T47D (cell line): ENCODE data around the gene PRR5L.

ENCODE experiments used
- DNase-seq, 2 experiments: peaks; one replicate each; pipeline versions ENCODE4 v3.0.0 to v3.0.0-alpha.2; 2011 to 2012; ENCODE audit warnings: low read depth in 1 of 2, low spot score in 1 of 2
- JUND ChIP-seq: IDR thresholded peaks from 2 replicates; pipeline ENCODE4 v1.6.1; 2012; ENCODE audit warnings: low read depth
- in situ Hi-C: cut with HindIII; loops from 2 replicates; pipeline ENCODE4 v1.10.0; 2016; ENCODE audit warnings: low sequenced_read_pairs, low pct_unique_long_range_greater_than_20kb

The PRR5L gene

DNA sequence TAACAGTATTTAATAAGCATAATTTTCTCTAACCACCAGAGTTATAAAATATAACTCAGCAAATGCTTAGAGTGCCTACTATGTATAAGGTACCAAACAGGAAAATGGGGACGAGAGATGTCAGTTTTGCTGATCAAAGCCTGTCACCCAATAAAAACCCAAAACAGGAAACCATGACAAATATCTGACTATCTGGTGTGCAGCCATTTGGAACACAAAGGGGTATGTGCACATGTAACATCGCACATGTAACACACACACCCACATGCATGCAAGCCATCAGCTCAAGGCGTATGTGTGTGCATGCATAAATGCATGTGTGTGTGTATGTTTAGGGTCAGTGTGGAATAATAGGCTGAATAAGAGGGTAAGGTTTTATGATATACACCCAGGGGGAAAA, 64.2 kb downstream of the PRR5L start:
- TF ChIP-seq JUND = no peak

GRCh38 chr11:36360826-36361415, 64.8 kb downstream of the PRR5L start:
- DNase-seq = no peak
- in situ Hi-C loops = no loop called here
- TF ChIP-seq JUND = no peak

More for the DNA sequence above, 64.2 kb downstream of the PRR5L start:
- no peak for DNase-seq
- in situ Hi-C loops = no loop called here

DNA sequence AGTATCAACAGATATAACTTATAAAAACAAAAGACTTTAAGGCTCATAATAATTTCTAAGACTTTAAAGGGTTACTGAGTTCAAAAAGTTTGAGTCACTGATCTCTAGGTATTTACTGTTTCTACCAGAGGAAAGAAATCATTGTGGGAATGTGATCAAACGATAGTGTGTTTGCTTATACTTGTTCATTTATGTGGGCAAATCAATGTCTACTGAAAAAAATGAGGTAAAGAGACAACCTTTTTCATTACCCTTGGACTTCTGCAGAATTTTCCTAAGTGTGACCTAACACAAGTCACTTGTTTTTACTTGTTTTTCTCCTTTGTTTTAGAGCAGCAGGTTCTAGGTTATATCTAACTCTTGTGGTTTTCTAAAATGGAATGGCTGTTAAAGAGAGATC, 65.4 kb downstream of the PRR5L start:
- TF ChIP-seq JUND = no peak
- in situ Hi-C loops = no loop called here
- DNase-seq = no peak

DNA sequence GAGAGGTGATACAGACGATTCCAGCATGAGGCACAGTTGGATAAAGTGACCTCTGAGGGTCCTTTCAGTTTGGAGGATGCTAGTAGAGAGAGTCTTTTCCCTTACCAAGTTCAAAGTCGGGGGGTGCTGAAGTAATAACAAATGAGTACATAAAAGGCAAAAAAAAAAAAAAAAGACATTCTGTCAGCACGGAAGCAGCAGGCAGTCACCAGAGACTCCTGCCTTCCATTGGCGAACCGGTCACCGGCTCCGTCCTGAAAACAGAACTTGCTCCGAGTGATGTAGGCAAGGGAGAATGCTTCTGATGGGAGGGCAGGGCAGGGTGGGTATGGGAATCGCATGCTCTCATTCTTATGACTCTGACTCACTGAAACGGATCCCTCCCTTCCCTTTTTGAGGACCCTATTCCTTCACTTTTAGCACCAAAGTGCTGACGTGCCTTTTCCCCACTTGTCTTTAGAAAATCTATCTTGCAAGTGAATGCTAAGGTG, 65.9 kb downstream of the PRR5L start:
- DNase-seq = no peak
- in situ Hi-C loops = no loop called here
- no peak for TF ChIP-seq JUND

DNA sequence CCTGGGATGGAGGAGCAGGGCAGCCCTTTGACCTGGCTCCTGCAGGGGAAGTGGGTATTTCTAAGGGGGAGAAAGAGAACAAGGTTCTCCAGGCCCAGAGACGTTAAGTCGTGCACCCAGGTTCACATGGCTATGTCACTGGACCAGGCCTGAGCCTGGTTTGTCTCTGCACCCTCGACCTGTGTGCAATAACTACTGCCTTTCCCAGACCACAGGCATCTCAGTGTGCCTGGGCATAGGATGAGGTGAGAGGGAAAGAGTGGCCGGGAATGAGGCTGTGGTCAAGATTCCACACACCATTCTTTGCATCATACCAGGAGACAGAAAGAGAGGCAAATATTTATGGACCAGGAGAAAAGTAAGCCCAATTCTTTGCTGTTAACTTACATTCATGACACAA, 66.8 kb downstream of the PRR5L start:
- no peak for TF ChIP-seq JUND
- in situ Hi-C loops = no loop called here
- no peak for DNase-seq

- in situ Hi-C loops = no loop called here
- no peak for TF ChIP-seq JUND
- DNase-seq = no peak
These were observed 67.5 kb downstream of the PRR5L start for GRCh38 chr11:36363361-36364268.

DNA sequence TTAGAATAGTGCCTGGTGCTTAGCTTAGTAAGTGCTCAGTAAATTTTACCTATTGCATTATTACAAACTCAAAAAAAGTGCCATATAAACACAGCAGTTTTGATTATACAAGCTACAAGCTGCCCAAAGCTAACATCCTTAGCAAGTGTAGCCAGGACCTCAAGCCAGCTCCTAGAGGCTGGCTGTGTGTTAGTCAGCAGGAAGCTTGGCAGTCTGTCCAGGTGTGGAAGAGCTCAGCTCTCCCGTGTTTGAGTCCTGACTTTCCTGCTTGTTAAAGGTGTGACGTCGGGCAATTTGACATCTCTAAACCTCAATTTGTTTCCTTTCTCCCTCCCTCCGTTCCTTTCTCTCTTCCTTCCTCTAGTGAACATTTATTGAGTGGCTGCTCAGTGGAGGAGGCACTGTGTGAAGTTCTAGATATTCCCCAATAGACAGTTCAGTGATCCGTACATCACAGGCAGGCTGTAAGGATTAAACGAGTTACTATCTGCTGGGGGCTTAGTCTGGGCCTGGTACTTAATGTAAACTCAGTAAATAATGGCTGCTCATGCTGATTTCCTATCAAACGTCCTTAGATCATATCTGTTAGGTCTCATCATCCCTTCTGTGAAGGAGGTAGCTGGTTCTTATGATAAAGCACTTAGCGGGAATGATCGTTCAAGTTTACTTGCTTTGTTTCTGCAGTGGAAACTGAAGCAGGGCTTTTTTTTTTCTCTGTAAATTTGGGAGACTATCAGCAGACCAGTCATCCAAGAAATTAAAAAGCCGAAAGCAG, 68.7 kb downstream of the PRR5L start:
- in situ Hi-C loops = no loop called here
- TF ChIP-seq JUND = no peak

DNA sequence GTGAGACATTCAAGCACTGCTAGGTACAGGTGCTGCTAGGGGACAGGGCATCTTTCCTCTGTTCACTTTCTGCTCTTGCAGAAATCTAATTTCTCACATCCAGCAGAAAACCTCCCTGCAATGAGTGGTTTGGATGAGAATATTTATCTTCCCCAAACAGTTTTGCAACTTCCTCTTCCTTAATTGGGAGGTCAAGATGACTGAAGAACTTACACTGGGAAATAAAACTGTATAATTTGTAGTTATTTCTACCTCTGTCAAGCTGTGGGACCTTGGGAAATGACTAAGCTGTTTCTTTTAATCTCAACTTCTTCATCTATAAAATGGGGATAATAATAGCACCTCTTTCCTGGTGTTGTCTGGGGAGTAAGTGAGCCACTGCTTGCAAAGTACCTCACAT, 69.8 kb downstream of the PRR5L start:
- no peak for DNase-seq
- in situ Hi-C loops = no loop called here

More for the DNA sequence above, 68.7 kb downstream of the PRR5L start:
- DNase-seq = peak in 1 of 2 experiments; percentile 19

GRCh38 chr11:36367806-36368680, 72.0 kb downstream of the PRR5L start:
- DNase-seq = no peak
- TF ChIP-seq JUND = no peak
- in situ Hi-C loops = no loop called here

More for the DNA sequence above, 69.8 kb downstream of the PRR5L start:
- TF ChIP-seq JUND = no peak

DNA sequence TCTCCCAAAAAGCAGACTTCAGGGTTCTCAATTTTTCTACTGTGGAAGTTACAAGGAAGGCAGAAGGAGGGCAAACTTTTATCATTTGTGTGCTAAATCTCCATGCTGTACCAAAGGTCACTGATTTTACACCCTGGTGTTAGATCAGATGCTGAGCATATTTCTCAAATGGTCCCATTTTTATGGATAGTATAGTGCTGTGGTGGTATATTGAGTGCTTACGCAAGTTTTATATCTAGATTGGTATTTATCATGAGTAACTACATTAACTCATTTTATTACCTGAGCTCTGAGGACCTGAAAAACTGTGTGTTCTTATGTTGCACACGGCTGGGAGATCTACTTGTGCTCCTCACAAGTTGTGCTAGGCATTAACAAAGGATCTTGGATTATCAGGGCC, 75.1 kb downstream of the PRR5L start:
- DNase-seq = no peak
- in situ Hi-C loops = no loop called here
- no peak for TF ChIP-seq JUND

GRCh38 chr11:36371590-36371989, 75.5 kb downstream of the PRR5L start:
- no peak for DNase-seq
- no peak for TF ChIP-seq JUND
- in situ Hi-C loops = no loop called here
